ENCODE data around the gene RSPO1.

RSPO1 gene

GRCh38 chr1:37656881-37657280, 22.2 kb upstream of the RSPO1 start:
- no peak for DNase-seq (ENCODE audit: low spot score)

DNA sequence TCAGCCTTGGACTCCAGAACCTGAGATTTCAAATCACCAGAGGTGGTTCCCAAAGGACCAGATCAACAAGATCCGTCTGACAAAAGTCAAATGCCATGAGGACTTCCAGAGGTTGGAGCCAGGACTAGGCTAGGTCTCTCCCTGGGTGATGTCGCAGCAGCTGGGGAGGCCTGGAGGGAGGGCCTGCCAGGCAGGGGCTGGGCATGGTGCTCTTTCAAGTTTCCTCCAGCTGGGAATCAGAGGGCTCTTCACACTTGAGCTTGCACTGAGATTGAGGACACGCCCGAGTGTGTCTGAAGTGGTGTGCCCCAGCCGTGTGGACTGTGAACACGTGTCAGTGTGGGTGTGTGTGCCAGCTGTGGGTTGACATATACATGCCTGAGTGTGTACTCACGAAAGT, 21.3 kb upstream of the RSPO1 start:
- DNase-seq (ENCODE audit: low spot score), result no peak

- no peak for DNase-seq (ENCODE audit: low spot score)
These were observed 20.6 kb upstream of the RSPO1 start for GRCh38 chr1:37655274-37655673.

GRCh38 chr1:37653906-37654305, 19.2 kb upstream of the RSPO1 start:
- DNase-seq (ENCODE audit: low spot score), result no peak

- no peak for DNase-seq (ENCODE audit: low spot score)
These were observed 18.3 kb upstream of the RSPO1 start for GRCh38 chr1:37652976-37653375.

- no peak for DNase-seq (ENCODE audit: low spot score)
These were observed 17.1 kb upstream of the RSPO1 start for GRCh38 chr1:37651803-37652202.

DNA sequence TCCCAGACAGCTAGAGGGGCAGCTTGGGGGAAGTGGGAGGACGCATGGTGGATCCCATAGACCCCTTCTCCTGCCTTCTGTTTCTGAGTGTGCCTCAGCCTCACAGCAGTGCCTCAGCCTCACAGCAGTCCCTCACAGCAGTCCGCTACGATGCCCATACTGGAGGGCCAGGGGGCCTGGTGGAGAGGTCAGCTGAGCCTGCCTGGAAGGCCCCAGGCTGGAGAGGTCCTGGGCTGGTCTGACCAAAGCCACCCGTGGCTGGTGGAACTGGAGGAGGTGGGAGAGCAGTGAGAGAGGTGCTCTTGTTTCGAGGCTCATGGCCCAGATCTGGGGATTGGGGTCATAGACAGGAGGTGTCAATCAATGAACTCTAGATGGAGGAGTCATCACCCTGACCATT, 16.0 kb upstream of the RSPO1 start:
- DNase-seq (ENCODE audit: low spot score), result no peak

DNA sequence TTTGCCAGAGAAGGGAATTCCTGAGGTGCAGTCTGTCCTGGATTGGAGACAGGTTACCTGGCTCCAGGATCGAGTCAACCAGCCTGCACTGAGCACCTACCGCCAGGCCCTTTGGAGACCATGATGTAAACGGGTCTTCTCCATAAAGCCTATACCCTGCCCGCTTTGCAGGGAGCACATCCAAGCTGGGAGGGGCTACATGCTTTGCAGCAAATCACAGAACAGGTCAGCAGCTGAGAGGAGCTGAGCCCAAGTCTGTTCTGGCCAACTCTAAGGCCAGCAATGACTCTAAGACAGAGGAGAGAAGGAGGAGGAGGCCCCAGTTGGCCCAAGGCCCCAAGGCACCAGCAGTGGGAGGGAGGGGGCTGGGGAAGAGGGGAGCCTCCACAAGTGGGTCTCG, 15.5 kb upstream of the RSPO1 start:
- no peak for DNase-seq (ENCODE audit: low spot score)

- no peak for DNase-seq (ENCODE audit: low spot score)
These were observed 12.6 kb upstream of the RSPO1 start for GRCh38 chr1:37647281-37647680.

DNA sequence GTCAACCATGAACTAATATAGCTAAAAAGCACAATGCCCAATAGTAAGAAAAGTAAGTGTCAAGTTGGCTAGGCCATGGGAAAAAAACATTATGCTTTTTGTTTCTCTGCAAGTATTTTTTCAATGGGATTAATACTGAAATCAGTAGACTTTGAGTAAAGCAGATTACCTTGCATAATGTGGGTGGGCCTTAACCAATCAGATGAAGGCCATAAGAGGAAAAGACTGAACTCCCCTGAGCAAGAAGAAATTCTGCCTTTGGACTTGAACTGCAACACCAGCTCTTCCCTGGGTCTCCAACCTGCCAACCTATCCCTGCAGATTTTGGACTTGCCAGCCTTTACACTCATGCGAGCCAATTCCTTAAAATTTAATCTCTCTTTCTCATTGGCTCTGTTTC, 6.4 kb upstream of the RSPO1 start:
- DNase-seq (ENCODE audit: low spot score), result no peak

- DNase-seq (ENCODE audit: low spot score), result no peak
These were observed 1.7 kb upstream of the RSPO1 start for GRCh38 chr1:37636435-37636834.

GRCh38 chr1:37634992-37635902, 555 bp upstream of the RSPO1 start:
- DNase-seq (ENCODE audit: low spot score), result no peak

GRCh38 chr1:37633938-37634243, 801 bp downstream of the RSPO1 start:
- no peak for DNase-seq (ENCODE audit: low spot score)

DNA sequence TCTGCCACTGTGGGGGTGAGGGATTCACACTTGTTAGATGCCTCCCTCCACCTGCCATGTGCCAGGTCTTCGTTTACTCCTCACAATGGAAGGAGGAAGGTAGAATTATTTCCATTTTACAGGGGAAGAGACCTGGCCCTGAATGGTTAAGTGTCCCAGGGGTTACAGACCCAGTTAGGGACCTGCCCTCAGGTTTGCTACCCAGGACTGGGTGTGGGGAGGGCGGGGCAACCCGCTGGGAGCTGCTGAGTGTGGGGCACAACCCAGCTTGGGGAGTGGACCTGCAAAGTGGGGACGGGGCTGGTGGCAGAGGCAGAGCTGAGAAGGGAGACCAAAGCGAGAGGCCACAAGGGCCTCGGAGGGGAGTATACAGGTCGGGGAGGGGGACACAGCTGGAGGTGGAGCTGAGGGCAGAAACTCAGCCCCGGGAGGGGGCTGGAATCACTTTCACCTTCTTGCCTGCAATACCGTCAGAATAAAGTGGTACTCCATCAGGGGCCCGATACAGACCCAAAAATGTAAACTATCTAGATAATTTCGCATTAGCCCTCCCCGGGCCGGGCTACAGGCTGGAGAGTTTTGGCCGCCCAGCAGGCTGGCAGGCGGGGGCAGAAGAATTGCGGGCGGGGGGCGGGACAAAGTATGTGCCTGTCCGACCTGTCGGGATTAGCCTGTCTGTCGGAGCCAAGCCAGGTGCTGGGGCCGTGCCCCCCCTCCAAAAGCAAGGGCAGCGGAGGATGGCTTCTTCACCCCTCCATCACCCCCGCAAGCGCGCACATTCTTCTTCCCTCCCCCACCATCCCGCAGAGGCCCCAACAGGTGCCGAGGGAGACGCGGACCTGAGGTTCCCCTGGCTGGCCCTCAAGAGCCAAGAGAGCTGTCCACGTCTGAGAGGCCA, 1.4 kb downstream of the RSPO1 start:
- DNase-seq (ENCODE audit: low spot score), result no peak

DNA sequence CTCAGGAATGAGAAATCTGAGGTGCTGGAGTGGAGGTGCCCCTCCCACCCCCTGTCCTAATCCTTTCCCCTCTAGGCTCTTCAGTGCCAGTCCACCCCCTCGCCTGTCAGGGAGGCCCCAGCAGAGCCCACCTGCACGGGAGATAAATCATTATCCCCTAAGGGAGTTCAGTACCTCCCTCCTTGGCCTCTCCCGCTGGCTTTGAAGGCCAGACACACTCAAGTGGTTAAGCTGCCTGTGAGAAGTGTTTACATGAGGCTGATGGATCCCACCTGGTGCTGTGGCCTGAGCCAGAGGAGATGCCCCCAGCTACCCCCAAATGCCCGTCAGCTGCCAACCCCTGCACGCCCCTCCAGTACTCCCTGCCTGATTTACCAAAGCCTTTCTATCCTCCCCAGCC, 3.7 kb downstream of the RSPO1 start:
- no peak for DNase-seq (ENCODE audit: low spot score)

DNA sequence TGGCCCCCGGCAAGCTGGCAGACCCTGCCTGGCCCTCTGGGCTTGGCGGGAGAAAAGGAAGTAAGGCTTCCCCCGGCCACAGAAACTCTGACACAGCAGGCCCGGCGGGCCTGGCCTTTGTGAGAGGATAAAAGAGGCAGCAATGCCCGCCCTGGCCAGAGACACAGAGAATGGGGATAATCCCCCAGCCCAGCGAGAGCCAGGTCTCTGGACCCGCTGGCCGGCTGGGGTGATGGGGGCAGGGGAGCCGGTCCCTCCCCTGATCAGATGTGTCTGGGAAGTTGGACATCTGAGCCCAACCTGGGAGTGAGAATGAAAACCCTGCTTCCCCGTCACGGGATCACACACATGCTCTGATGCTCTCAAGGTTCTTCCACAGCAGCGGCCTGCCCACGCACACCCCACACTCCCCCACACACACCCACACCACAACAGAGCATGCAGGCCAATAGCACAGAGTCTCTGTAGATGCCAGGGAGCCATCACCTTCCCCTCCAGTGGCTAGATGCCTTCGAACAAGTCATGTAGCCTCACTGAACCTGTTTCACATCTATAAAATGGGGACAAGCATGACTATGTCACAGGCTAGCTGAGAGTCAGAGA, 4.2 kb downstream of the RSPO1 start:
- DNase-seq (ENCODE audit: low spot score), result no peak

DNA sequence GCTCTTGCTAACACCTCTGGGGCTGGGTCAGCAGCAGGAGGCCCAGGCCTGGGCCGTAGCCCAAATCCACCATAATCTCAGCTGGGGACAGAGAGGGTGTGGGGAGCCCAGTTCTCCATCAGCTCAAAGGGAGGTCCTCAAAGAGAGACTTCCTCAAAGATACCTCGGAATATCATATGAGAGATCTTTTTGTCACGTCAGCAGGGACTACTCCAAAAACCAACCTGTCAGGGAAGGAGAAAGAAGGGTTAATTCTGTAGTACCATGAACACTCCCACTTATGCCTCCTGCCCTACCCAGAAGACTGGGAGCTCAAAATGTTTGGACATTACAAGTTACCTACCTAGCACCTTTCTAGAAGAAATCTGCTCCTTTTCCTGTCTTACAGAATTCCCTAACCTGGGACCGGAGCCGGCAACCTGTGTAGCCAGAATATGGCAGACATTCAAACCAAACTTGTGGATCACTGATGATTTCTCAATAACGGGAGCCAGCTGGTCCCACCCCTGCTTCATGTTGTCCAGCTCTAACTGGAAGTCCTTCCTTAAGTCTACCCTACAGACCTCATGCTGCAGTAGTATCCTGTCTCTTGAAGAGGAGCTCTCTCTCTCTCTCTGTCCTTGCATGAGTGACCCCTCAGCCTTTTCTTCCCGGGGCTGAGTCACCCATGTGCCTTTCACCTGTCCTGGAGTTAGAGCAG, 4.8 kb downstream of the RSPO1 start:
- DNase-seq (ENCODE audit: low spot score), result no peak

DNA sequence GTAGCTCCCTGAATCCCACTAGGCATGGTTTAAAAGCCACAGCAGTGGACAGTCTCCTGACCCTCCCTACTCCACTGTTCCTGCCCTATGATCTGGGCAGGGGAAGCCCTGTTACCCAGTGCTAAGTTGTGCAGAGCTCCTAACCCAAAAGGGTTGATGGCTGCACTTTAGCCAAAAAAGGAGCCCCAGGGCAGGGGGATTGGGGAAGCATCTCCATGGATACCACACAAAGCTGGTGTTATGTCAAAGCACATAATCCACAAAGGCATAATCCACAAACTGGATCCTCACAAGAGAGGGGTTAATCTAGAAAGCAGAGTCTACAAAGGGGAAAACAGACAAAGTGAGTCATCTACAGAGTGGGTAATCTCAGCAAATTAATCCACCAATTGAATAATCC, 5.7 kb downstream of the RSPO1 start:
- DNase-seq (ENCODE audit: low spot score), result no peak

GRCh38 chr1:37628026-37628556, 6.6 kb downstream of the RSPO1 start:
- no peak for DNase-seq (ENCODE audit: low spot score)

DNA sequence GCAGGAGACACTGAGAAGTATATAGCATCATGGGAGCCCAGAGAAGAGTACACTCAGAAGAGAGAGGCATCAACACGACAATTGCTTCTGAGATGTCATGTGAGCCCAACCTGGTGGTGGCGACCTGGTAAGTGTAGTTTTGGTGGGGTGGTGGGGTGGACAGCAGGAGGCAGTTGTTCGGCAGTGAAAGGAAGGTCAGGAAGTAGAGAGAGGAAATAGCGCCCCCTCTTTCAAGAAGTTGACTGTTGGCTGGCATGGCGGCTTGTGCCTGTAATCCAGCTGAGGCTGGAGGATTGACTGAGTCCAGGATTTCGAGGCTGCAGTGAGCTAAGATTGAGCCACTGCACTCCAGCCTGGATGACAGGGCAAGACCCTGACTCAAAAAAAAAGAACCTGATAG, 12.6 kb downstream of the RSPO1 start:
- no peak for DNase-seq (ENCODE audit: low spot score)

GRCh38 chr1:37621326-37621870, 13.3 kb downstream of the RSPO1 start:
- no peak for DNase-seq (ENCODE audit: low spot score)

GRCh38 chr1:37620707-37621106, 14.0 kb downstream of the RSPO1 start:
- DNase-seq (ENCODE audit: low spot score), result no peak
